Measurements from ENCODE around the gene RSRC1. TPM values are rescaled to one million over a fixed set of nuclear protein-coding genes. Genes with fewer than 3 reads are reported as not detected.

RSRC1 gene
- total RNA-seq, 1 donor from 2014 or later = 36.9 TPM

- Mint-ChIP-seq H3K4me1 (no peaks in the 10 kb centered on the region), H3K9me3 (no peaks in the 10 kb centered on the region), H3K27me3 (ENCODE audit: low read depth) (no peaks in the 10 kb centered on the region), H3K27ac (ENCODE audit: unreplicated experiment) (no peak overlapping the region), H3K36me3 (ENCODE audit: low read depth) (peaks cover 6% of the 10 kb centered on the region), H3K4me3 (no peak overlapping the region)
- DNase-seq (ENCODE audit: low read depth, low spot score) = no peak
- no peak for TF ChIP-seq CTCF (conservative IDR thresholded peaks at IDR 0.05)
Measured at GRCh38 chr3:158166223-158166622, 56.3 kb downstream of the RSRC1 start.

- no peaks in the 10 kb centered on the region for H3K4me1 Mint-ChIP-seq
- no peak overlapping the region for H3K27ac Mint-ChIP-seq (ENCODE audit: unreplicated experiment)
- H3K4me3 Mint-ChIP-seq = no peak overlapping the region
- H3K36me3 Mint-ChIP-seq (ENCODE audit: low read depth) = peaks cover 6% of the 10 kb centered on the region
- H3K9me3 Mint-ChIP-seq = no peaks in the 10 kb centered on the region
- no peak for DNase-seq (ENCODE audit: low read depth, low spot score)
- H3K27me3 Mint-ChIP-seq (ENCODE audit: low read depth) = no peaks in the 10 kb centered on the region
- TF ChIP-seq CTCF (conservative IDR thresholded peaks at IDR 0.05) = no peak
Measured at GRCh38 chr3:158167737-158168557, 58.1 kb downstream of the RSRC1 start.

GRCh38 chr3:158169091-158169491, 59.2 kb downstream of the RSRC1 start:
- Mint-ChIP-seq H3K36me3 (ENCODE audit: low read depth) (peaks cover 2% of the 10 kb centered on the region), H3K27me3 (ENCODE audit: low read depth) (no peaks in the 10 kb centered on the region), H3K9me3 (no peaks in the 10 kb centered on the region), H3K27ac (ENCODE audit: unreplicated experiment) (no peak overlapping the region), H3K4me3 (no peak overlapping the region), H3K4me1 (no peaks in the 10 kb centered on the region)
- TF ChIP-seq CTCF (conservative IDR thresholded peaks at IDR 0.05) = no peak
- DNase-seq (ENCODE audit: low read depth, low spot score) = no peak

- Mint-ChIP-seq H3K27ac (ENCODE audit: unreplicated experiment) (no peak overlapping the region), H3K4me1 (no peaks in the 10 kb centered on the region), H3K9me3 (peaks cover 5% of the 10 kb centered on the region), H3K4me3 (no peak overlapping the region), H3K27me3 (ENCODE audit: low read depth) (no peaks in the 10 kb centered on the region), H3K36me3 (ENCODE audit: low read depth) (peaks cover 13% of the 10 kb centered on the region)
- TF ChIP-seq CTCF (conservative IDR thresholded peaks at IDR 0.05) = no peak
- no peak for DNase-seq (ENCODE audit: low read depth, low spot score)
Measured at GRCh38 chr3:158181096-158181495, 71.2 kb downstream of the RSRC1 start.

- no peaks in the 10 kb centered on the region for H3K27me3 Mint-ChIP-seq (ENCODE audit: low read depth)
- H3K4me3 Mint-ChIP-seq = no peak overlapping the region
- TF ChIP-seq CTCF (conservative IDR thresholded peaks at IDR 0.05) = no peak
- H3K27ac Mint-ChIP-seq (ENCODE audit: unreplicated experiment) = no peak overlapping the region
- H3K9me3 Mint-ChIP-seq = peaks cover 3% of the 10 kb centered on the region
- DNase-seq (ENCODE audit: low read depth, low spot score) = no peak
- H3K4me1 Mint-ChIP-seq = no peaks in the 10 kb centered on the region
- no peaks in the 10 kb centered on the region for H3K36me3 Mint-ChIP-seq (ENCODE audit: low read depth)
Measured at GRCh38 chr3:158185711-158186110, 75.8 kb downstream of the RSRC1 start.

All from neural crest cell (in vitro differentiated cells).